HG03457 (cell line): ENCODE results near the gene TUB.

Source experiments
- ATAC-seq: cut with Tn5 transposase; IDR thresholded peaks from one replicate; pipeline ENCODE4 v1.9.1; 2021; ENCODE audit warnings: moderate number of reproducible peaks; ENCODE audit not compliant: unreplicated experiment

The TUB gene

GRCh38 chr11:8089791-8090510 lies 8.9 kb downstream of the TUB start:
- no peak for ATAC-seq

- ATAC-seq, result no peak
Measured at GRCh38 chr11:8090756-8091155, 9.7 kb downstream of the TUB start.

GRCh38 chr11:8091721-8092120 lies 10.7 kb downstream of the TUB start:
- no peak for ATAC-seq

- ATAC-seq, result no peak
Measured at GRCh38 chr11:8092587-8093424, 11.8 kb downstream of the TUB start.

GRCh38 chr11:8093931-8094575 lies 13.0 kb downstream of the TUB start:
- ATAC-seq, result no peak

GRCh38 chr11:8094656-8095055 lies 13.6 kb downstream of the TUB start:
- no peak for ATAC-seq

- no peak for ATAC-seq
Measured at GRCh38 chr11:8095371-8095770, 14.4 kb downstream of the TUB start.

- no peak for ATAC-seq
Measured at GRCh38 chr11:8095806-8096522, 15.0 kb downstream of the TUB start.

GRCh38 chr11:8096575-8096974 lies 15.6 kb downstream of the TUB start:
- ATAC-seq, result no peak

GRCh38 chr11:8097062-8097461 lies 16.1 kb downstream of the TUB start:
- no peak for ATAC-seq

GRCh38 chr11:8097468-8097867 lies 16.5 kb downstream of the TUB start:
- ATAC-seq, result no peak

- ATAC-seq, result no peak
Measured at GRCh38 chr11:8097926-8098325, 16.9 kb downstream of the TUB start.

- no peak for ATAC-seq
Measured at GRCh38 chr11:8098361-8098760, 17.4 kb downstream of the TUB start.

GRCh38 chr11:8098879-8099278 lies 17.9 kb downstream of the TUB start:
- no peak for ATAC-seq

- ATAC-seq, result no peak
Measured at GRCh38 chr11:8099291-8099899, 18.4 kb downstream of the TUB start.

GRCh38 chr11:8100158-8100557 lies 19.1 kb downstream of the TUB start:
- no peak for ATAC-seq

- no peak for ATAC-seq
Measured at GRCh38 chr11:8100605-8101004, 19.6 kb downstream of the TUB start.

GRCh38 chr11:8101421-8101820 lies 20.4 kb downstream of the TUB start:
- no peak for ATAC-seq

- no peak for ATAC-seq
Measured at GRCh38 chr11:8102296-8102915, 21.4 kb downstream of the TUB start.

GRCh38 chr11:8102965-8103364 lies 22.0 kb downstream of the TUB start:
- ATAC-seq, result no peak
